ENCODE results near the gene GIT1.

GIT1 gene

DNA sequence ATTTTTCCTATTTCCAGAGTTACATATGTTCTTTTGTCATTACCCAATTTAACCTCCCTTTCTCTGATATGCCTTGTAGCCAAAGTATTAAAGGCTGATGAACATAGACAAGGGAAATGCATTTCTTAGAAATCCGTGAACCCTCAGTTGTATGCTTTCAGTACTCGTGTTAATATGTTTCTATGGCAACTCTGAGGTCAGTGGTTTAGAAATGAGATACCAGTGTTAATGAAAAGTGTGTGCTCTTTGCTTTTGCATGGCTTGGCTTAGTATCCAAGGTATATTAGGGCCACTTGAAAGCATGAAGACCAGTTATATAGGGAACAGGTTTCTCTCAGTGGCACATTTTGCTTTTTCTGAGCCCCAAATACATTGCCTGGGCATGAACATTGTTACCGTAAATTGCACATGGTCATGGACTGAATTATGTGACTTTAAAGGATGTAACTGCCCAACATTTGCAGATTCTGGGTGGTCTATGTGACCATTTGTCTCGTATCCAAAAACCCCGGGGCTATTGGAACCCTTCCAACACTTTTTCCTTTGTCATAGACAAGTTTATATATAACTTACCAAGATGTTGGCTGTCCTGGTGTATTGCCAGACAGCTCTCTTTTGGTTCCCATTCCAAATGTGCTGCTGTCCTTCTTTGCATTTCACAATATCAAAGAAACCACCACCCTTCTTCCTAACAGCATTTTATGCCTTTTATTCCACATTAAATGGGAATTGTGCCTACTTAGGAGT lies 40.1 kb downstream of the GIT1 start:
- TF ChIP-seq, protein P1, sequence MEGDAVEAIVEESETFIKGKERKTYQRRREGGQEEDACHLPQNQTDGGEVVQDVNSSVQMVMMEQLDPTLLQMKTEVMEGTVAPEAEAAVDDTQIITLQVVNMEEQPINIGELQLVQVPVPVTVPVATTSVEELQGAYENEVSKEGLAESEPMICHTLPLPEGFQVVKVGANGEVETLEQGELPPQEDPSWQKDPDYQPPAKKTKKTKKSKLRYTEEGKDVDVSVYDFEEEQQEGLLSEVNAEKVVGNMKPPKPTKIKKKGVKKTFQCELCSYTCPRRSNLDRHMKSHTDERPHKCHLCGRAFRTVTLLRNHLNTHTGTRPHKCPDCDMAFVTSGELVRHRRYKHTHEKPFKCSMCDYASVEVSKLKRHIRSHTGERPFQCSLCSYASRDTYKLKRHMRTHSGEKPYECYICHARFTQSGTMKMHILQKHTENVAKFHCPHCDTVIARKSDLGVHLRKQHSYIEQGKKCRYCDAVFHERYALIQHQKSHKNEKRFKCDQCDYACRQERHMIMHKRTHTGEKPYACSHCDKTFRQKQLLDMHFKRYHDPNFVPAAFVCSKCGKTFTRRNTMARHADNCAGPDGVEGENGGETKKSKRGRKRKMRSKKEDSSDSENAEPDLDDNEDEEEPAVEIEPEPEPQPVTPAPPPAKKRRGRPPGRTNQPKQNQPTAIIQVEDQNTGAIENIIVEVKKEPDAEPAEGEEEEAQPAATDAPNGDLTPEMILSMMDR (IDR thresholded peaks at IDR 0.05; ENCODE audit: insufficient read depth, low read length, missing control alignments): no peak
- CTCF ChIA-PET: interaction anchor here (2.0 to 4.6 kb wide), 3 partner anchors 12 to 180 kb away, joined by 11 to 20 read pairs (median 11); no protein-coding TSS in a partner anchor
- DNase-seq (ENCODE audit: low read depth, low spot score): no peak
- POLR2A ChIA-PET: no interaction called here
- H3K4me3 ChIP-seq (ENCODE audit: low read depth, low read length): no peak overlapping the region

DNA sequence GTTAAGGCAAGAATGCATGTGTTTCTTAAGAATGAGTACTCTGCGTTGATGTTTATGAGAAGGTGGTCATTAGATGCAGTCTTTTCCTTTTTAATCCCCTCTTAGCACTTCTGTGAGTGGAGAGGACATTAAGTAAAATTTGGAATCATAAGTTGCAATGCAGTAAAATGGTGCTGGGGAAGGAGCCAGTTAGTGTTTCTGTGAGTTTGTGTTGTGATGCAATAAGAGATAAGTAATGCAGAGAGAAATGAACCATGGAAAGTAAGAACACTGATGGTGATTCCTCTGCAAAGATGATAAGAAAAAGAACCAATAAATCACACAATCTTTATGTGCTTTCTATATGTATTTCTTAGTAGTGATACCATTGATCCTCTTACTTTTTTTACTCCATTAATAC lies 42.6 kb downstream of the GIT1 start:
- TF ChIP-seq, protein P1 (IDR thresholded peaks at IDR 0.05; ENCODE audit: insufficient read depth, low read length, missing control alignments): no peak
- CTCF ChIA-PET: interaction anchor here (4.6 kb wide), 1 partner anchor 9 kb away, joined by 20 read pairs; no protein-coding TSS in a partner anchor
- POLR2A ChIA-PET: no interaction called here
- DNase-seq (ENCODE audit: low read depth, low spot score): no peak
- no peak overlapping the region for H3K4me3 ChIP-seq (ENCODE audit: low read depth, low read length)

DNA sequence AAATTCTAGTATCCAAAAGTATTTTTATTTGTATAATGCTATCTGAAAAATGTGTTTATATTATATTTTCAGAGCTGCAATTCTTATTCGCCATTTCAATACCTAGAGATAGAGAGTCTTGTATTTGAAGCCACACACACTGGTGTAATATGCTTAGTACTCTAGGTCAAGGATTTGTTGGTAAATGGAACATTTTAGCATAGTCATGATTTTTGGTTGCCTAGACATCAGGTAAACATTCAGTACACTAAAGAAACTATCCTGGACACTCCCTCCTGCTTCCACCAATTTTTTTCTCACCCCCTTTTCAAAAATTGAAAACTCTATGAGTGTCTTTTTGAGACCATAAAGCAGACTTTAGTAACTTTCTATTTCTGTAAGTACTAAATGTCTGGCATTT lies 43.4 kb downstream of the GIT1 start:
- CTCF ChIA-PET: interaction anchor here (1.0 to 4.6 kb wide), 3 partner anchors 9 to 175 kb away, joined by 4 to 28 read pairs (median 20); no protein-coding TSS in a partner anchor
- TF ChIP-seq, protein P1 (IDR thresholded peaks at IDR 0.05; ENCODE audit: insufficient read depth, low read length, missing control alignments): no peak
- H3K4me3 ChIP-seq (ENCODE audit: low read depth, low read length): no peak overlapping the region
- POLR2A ChIA-PET: no interaction called here
- no peak for DNase-seq (ENCODE audit: low read depth, low spot score)

DNA sequence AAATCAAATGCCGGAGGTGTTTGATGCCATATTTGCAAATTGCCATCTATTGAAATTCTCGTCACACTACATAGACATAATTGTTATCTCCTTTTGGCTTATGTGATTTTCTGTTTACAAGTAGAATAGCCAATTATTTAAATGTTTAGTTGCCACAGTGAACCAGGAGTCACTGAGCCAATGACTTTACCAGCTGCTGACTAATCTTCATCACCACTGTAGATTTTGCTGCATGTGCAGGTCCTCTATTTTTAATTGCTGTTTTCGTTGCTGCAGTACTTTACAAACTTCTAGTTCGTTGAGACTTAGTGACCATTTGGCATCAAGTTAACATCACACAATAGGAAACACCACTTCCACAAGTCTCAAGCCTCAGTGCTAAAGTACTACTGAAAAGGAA lies 45.4 kb downstream of the GIT1 start:
- POLR2A ChIA-PET: no interaction called here
- CTCF ChIA-PET: interaction anchor here (1.0 to 3.3 kb wide), 3 partner anchors 10 to 173 kb away, joined by 4 to 28 read pairs (median 5); no protein-coding TSS in a partner anchor
- H3K4me3 ChIP-seq (ENCODE audit: low read depth, low read length): no peak overlapping the region
- no peak for DNase-seq (ENCODE audit: low read depth, low spot score)
- TF ChIP-seq, protein P1 (IDR thresholded peaks at IDR 0.05; ENCODE audit: insufficient read depth, low read length, missing control alignments): no peak

DNA sequence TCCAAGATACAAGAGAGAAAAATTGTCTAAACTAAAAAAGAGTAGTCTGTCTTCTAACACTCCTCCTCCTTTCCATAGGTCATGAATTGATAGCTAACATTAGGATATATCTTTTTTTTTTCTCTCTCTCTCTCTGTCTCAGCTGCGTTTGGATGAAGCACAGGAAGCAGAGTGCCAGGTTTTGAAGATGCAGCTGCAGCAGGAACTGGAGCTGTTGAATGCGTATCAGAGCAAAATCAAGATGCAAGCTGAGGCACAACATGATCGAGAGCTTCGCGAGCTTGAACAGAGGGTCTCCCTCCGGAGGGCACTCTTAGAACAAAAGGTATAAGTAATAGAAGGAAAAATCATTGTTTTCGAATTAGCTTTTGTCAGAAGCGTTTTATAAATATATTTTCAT lies 55.5 kb downstream of the GIT1 start:
- no peak overlapping the region for H3K4me3 ChIP-seq (ENCODE audit: low read depth, low read length)
- DNase-seq (ENCODE audit: low read depth, low spot score): no peak
- TF ChIP-seq, protein P1 (IDR thresholded peaks at IDR 0.05; ENCODE audit: insufficient read depth, low read length, missing control alignments): no peak
- ChIA-PET POLR2A (interaction anchor here (0.9 kb wide), 1 partner anchor 240 kb away, joined by 3 read pairs; the partner anchor contains the start of gene NUFIP2), CTCF (interaction anchor here (0.6 to 6.6 kb wide), 10 partner anchors 10 to 256 kb away, joined by 3 to 152 read pairs (median 4); no protein-coding TSS in a partner anchor)

DNA sequence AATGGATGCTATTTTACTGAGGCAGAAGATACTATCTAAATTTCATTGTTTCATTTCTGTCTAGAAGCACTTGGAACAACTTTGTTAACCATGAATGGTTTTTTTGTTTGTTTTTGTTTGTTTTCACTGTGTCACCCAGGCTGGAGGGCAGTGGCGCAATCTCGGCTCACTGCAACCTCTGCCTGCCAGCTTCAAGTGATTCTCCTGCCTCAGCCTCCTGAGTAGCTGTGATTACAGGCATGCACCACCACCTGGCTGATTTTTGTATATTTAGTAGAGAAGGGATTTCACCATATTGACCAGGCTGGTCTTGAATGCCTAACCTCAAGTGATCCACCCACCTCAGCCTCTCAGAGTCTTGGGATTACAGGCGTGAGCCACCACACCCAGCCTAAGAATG lies 63.1 kb downstream of the GIT1 start:
- TF ChIP-seq, protein P1 (IDR thresholded peaks at IDR 0.05; ENCODE audit: insufficient read depth, low read length, missing control alignments): no peak
- no peak overlapping the region for H3K4me3 ChIP-seq (ENCODE audit: low read depth, low read length)
- POLR2A ChIA-PET: no interaction called here
- CTCF ChIA-PET: interaction anchor here (3.3 kb wide), 2 partner anchors 11 to 156 kb away, joined by 14 to 22 read pairs; no protein-coding TSS in a partner anchor
- DNase-seq (ENCODE audit: low read depth, low spot score): no peak
